AG09319 (cell line): Measurements from ENCODE around the gene RIPOR3.
A peak's percentile ranks its signal among the peaks of the same experiment; 100 is the strongest.

Source experiments
- DNase-seq: peaks from one replicate; pipeline ENCODE4 v3.0.0-alpha.2; 2010; ENCODE audit warnings: low read depth; ENCODE audit errors: extremely low read depth
- TF ChIP-seq, protein P1 (sequence below): IDR thresholded peaks from 2 replicates; pipeline ENCODE4 v1.5.1; 2011; ENCODE audit warnings: low read depth, mild to moderate bottlenecking, inconsistent platforms, low read length, moderate library complexity

Gene RIPOR3

DNA sequence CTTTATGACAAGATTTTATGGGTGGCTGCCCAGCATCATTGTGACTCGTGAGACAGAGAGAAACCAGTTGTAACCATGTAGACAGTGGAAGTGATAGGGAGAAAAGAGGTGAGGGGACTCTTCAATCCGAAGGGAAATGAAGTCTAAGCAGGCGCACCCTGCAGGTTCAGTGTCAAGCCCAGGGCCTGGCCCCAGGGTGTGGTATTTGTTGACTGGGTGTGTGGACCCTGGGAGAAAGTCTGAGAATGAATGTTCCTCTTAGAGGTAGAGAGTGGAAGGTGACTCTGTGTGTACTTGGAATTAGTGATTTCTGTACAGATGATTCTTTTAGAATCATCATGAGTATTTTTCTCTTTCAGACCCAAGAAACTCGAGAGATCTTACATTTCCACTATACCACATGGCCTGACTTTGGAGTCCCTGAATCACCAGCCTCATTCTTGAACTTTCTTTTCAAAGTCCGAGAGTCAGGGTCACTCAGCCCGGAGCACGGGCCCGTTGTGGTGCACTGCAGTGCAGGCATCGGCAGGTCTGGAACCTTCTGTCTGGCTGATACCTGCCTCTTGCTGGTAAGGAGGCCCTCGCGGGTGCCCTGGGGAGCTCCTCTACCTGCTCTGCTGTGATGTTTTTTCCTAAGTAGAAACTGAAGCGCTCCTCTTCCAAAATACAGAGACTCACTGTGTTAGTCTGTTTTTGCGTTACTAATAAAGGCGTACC is 113.1 kb downstream of the RIPOR3 start:
- DNase-seq, result no peak
- TF ChIP-seq, protein P1, sequence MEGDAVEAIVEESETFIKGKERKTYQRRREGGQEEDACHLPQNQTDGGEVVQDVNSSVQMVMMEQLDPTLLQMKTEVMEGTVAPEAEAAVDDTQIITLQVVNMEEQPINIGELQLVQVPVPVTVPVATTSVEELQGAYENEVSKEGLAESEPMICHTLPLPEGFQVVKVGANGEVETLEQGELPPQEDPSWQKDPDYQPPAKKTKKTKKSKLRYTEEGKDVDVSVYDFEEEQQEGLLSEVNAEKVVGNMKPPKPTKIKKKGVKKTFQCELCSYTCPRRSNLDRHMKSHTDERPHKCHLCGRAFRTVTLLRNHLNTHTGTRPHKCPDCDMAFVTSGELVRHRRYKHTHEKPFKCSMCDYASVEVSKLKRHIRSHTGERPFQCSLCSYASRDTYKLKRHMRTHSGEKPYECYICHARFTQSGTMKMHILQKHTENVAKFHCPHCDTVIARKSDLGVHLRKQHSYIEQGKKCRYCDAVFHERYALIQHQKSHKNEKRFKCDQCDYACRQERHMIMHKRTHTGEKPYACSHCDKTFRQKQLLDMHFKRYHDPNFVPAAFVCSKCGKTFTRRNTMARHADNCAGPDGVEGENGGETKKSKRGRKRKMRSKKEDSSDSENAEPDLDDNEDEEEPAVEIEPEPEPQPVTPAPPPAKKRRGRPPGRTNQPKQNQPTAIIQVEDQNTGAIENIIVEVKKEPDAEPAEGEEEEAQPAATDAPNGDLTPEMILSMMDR, result no peak

DNA sequence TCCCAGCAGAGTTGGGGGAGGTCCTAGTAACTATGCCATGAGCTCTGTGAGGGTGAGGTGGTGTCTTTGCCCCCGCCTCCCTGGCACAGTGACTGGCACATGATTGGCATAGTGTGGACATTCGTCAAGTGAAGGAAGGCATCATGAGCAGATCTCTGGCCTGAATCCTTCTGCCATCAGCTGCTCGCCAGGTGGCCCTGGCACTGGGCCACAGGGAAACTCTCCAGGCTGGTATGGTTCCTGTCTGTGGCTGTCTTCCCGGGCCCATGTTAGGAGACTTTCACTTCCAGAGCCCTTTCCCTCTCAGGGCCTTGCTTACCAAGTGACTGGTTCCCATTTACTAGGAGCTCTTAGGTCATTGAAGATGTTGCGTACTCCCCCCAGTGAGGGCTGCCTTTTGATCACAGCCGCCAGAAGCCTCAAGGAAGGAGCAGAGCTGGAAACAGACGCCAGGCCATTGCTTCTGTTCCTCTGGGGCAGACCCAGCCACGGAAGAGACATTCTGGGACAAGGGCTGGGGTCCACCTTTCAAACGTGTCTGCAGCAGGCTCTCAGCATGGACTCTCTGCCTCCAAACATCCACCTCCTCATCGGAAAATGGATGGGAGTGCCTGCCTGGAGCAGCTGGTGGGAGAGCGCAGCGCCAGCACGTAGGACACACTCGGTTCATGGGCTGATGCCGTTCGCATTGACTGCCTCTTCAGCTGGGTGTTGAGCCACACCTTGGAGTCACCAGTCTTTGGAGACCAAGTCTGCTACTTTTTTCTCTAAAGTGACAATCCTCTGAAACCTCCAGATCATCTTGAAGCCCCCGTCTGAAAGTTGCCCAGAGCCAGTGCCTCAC is 113.9 kb downstream of the RIPOR3 start:
- no peak for DNase-seq
- TF ChIP-seq, protein P1, result no peak

DNA sequence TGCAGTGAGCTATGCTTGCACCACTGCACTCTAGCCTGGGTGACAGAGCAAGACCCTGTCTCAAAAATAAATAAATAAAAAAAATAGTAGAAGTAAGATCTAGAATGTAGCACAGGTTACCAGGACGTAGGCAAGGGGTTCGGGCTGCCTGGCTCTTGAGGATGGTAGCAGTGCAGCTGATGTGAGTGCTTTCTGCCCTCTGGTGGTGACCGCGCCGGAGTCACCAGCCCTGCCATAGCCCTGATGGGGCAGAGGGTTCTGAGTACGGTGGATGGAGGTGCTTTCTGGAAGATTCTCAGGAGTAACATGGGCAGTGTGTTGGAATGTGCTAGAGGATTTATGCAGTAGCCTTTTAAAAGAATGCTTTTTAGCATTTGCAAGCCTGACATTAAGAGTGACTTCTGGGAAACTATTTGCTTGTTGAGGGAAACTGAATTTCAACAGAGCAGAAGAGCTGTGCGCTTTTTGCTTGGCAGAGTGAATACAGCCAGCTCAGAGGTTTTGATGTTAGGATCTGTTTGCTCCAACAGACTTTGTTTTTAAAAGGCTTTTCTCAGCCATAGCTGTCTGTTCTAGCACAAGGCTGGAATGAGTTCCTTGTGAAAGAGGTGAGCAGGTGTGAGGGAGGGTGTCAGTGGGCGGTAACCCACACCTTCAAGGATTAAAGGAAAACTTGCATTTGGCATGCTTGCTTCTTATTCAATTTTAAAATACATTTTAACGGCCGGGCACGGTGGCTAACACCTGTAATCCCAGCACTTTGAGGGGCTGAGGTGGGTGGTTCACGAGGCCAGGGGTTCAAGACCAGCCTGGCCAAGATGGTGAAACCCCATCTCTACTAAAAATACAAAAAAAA is 115.2 kb downstream of the RIPOR3 start:
- no peak for DNase-seq

DNA sequence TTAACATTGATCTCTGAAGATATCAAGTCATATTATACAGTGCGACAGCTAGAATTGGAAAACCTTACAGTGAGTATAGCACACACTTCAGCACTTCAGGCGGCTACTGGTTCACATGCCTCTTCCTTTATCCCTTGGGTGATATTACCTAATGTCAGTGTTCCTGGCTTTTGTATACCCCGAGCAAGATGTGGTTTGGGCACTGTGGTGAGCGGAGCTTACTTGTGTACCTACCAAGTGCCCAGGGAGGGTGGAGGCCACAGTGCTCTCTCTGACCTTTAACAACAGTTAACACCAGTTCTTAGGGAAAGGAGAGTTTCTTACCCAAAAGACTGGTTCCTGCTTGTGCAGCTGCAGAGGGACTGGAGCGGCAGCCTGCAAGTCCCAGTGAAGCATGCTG is 116.8 kb downstream of the RIPOR3 start:
- DNase-seq, result no peak
- TF ChIP-seq, protein P1, result no peak

More for the DNA sequence above, 115.2 kb downstream of the RIPOR3 start:
- TF ChIP-seq, protein P1, result peak; percentile 79

DNA sequence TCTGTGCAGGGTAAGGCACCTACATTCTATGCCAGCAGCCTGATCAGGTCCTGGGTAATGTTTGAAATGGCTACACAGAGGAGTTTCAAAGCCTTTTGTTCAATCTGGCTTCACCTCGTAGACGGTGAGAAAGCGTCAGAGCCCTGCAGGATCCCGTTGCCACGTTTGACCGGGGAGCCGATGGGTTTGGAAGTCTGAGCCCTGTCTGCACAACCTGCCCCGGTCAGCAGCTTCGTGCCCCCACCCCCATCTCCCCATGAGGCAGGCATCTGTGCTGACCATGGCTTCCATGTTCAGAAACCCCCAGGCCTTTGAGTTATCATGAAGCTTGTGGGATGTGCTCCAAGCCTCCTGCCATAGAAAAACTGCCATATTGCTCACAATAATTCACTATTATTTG is 117.2 kb downstream of the RIPOR3 start:
- TF ChIP-seq, protein P1, result no peak
- no peak for DNase-seq

DNA sequence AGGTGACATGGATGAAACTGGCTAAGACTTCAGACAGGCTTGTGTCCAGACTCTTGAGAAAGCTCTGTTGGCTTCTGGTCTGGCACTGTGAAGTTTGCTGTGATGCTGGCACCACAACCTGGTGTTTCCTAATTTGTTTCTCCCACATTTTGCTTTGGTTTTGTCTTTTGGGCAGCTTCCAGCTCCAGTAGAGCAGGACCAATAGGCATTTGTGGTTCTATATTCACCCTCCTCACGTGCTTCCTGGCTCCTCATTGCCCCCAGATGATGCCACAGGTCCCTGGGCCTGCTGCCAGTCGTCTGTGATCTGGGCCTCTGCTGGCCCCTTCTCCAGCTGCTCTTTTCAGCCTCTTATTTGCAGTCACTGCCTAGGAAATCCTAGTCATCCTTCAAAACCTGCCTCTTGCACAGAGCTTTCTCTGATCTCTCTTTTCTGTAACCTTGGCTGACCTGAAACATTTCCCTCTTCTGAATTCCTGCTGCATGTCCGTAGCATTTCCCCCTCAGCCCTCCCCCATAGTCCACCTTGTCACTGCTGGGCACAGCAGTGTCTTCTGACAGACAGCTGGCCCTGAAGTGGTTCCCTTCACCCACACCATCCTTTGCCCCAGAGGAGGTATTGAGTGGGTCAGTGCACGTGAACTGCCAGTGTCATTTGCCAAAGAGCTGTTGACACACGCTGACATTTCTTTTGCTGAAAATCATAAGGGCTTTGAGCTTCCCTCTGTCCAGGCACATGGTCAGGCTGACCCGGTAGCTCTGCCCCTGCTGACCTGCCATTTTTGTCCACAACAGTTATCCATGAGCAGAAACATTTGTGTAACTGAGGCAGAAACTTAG is 118.2 kb downstream of the RIPOR3 start:
- DNase-seq, result peak; percentile 73

More for the DNA sequence above, 118.2 kb downstream of the RIPOR3 start:
- TF ChIP-seq, protein P1, result no peak
